SIG-M5 treated with dmso at 0.1 percent for 504 hours (cell line): ENCODE measurements around the gene GPR50.

Source experiments
- DNase-seq: peaks from one replicate; lab custom pipeline; 2025; ENCODE audit not compliant: unreplicated experiment; lab: John Stamatoyannopoulos, UW

GPR50 gene

DNA sequence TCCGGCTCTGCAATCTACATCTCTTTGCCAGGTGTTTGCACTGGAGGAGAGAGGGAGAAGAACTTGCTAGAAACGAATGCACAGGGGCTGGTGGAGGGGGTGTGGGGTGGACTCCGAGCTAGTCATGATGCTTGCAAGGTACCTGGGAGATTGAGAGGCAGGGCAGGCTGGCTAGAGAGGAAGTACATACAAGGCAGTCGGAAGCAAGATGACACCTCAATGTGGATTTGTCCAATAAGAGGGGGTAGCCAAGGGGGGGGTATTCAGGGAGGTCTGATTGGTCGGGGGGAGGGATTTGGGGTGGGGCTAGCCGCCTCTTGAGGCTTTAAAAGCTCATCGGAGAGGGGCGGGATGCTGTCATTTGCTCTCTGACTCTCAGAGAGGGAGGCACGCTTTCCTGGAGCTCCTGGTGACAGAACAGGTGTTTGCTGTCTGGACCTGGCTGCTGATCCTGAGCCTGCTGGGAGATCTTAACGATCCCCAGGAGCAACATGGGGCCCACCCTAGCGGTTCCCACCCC lies at the start of gene GPR50:
Gene GPR50 (plus strand): TSS at position 354 of the 520 bp plus-strand sequence. CDS start 138 bp downstream, at position 492.
- DNase-seq = no peak

DNA sequence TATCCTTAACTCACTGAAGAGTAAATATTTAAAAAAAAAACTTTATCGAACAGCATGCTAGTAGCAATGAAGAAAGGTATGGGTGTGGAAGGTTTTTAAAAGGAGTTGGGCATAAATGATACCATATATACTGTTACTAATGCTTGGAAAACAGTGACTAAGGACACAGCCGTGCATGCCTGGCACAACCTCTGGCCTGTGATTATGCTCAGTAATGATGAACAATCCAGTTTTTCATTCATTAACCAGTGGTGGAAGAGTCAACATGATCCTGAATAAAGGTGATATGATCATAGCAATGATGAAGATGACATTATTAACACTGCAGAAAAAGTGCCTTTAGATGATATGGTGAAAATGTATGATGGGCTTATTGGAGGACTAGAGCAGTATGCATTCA lies 43.9 kb upstream of the GPR50 start:
- DNase-seq = no peak

DNA sequence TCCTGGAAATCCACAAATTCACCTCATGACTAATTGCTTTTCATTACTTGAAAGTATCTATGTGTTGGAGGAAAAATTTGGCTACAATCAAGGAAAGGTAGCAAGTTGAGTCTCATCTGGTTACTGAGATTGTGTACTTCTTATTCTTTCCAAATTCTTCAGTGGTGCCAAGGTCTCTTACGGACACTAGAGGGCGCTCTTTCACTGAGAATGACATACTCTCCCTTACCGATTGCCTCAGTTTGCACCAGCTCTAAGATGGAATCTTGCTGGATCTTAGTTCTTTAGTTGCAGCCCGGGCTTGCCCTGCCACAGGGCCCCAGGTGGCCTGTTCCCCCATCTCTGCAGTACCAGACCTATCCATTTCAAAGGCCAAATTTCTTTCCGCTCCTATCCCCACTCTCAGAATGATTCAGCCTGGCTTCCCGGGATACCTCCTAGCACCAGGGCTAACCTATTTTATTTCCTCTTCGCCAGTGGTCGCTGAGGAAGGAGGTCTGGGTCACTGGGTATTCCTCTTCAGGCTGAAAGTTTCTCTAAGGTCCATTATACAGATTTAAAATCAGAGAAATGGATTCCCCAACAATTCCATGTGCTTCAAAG lies 24.6 kb upstream of the GPR50 start:
- DNase-seq = peak; percentile 64

DNA sequence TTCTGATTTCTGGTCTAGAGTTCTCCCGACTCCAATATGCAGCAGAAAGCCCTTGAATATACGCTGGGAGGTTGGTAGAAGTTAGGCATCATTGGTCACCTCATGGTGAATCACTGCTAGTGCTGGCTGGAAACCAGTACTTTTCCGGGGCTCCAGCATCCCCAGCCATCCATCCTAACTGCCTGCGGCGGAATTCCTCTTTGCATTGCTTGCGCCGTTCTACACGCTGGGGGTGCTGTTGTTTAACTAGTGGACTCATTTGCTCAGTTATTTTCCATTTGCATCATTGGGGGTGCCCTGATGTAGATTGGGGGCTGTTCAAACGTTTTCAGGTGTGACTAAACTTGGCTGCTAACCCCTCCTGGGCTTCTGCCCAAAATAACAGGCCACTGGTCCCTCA lies 23.3 kb upstream of the GPR50 start:
- no peak for DNase-seq

DNA sequence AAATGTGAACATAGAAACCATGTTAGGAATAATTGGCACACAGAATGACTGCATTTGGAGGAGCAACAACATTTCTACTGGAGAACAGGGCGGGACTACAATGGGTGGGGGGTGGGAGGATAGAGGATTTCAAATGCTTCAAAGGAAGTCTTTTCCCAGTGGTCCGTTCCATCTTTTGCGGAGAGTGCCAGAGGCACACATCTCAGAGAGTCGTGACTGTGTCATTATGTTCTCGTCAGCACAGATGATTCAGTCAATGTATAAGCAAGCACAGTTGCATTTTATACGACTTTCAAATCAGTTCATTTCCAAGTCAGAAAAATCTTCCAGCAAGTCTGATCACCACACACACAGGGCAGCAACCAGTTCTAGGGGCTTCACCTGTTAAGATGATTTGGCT lies 22.7 kb upstream of the GPR50 start:
- DNase-seq = no peak

DNA sequence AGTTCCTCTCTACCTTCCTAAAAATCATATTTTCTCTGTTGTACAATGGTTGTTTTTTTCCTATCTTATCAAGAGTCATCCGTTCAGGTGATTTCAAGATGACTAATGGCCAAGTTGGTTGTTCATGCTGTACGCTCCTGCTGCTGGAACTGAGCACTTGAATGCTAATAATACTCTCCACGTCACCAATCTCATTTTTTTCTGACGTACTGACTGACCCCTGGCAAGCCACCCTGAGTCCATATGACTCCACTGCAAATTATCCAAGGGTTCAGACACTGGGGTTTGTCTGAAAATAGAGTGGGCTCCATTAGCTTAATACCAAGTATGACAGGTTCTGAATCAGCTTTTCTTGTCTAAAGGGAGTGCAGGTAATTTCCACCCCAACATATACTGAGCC lies 21.1 kb upstream of the GPR50 start:
- no peak for DNase-seq

DNA sequence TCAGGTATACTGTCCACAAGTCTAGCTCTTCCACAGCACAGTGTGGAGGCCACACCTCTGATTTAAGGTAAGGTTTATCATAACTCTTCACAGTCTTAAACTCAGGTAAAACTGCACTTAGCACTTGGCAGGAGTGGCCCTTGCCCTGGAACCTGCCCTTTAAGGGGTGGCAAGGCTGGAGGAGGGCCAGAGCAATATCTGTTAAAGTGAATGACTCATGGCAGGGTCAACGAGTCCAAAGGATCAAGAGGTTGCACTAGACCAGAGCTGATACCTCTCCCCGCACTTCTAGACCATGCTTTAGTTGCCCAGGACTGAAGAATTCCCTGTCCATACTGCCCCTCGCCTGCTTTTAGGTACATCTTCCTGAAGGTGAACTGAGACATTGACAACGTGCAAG lies 14.7 kb upstream of the GPR50 start:
- DNase-seq = no peak

DNA sequence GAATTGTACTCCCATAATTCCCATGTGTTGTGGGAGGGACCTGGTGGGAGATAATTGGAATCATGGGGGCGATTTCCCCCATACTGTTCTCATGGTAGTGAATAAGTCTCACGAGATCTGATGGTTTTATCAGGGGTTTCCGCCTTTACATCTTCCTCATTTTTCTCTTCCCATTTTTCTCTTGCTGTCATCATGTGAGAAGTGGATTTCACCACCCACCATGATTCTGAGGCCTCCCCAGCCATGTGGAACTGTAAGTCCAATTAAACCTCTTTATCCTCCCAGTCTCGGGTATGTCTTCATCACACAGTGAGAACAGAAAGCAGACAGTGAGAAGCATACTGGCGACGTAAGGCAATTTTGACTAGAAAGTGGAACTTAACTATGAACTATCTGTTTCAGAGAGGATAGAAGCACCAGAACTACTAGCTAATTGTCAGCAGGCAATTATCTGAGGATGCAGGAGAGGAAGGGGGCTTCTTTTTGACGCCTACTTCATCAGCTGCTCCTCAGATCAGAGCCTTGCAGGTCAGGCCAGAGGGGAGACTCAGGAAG lies 8.5 kb upstream of the GPR50 start:
- DNase-seq = no peak

DNA sequence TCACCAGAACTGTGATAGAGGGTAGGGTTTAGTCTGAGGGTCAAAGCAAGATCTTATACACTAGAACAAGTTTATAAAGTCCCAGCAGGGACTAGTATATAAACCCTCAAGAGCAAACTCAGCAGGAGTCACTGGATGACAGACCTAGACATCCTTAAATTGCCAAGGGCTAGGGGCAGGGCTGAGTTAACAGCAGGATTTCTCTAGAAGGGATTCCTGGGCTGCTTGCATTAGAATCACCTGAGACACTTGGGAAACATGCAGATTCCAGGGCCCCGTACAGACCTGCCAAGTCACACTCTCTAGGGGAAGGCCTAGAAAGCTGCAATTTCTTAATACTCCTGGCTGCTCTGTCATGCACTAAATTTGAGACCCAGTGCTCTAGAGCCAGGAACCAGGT lies 6.6 kb upstream of the GPR50 start:
- no peak for DNase-seq

DNA sequence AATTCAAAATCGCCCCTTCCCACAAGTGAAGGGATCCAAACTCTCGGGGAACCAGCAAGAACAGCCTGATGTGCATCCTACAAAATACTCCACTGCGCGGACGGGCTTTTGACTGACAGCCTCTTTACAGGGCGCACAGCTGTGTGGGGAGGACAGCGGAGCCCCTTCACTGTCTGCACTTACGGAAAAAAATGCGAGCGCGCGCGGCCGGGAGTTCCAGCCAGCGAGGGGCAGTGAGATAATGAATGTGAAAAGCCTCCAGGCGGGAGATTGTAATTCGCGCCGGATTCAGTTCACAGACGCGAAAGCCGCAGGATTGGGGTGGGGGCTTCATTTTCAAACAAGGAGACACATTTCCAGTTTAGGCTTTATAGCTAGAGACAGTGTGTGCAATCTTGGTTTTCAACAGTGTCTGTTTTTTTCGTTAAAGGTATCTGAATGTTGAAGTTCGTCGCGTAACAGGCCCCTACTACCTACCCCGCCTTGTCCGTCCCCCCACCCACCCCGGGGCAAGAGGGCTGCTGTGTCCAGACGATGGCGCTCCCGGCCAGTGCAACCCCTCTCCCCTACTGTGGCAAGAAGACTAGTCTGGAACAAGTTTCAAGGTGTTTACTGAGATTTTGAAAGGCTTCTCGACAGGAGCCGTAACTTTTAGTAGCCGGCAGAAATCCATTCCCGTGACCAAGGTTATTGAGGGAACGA lies 1.7 kb upstream of the GPR50 start:
- DNase-seq = no peak

DNA sequence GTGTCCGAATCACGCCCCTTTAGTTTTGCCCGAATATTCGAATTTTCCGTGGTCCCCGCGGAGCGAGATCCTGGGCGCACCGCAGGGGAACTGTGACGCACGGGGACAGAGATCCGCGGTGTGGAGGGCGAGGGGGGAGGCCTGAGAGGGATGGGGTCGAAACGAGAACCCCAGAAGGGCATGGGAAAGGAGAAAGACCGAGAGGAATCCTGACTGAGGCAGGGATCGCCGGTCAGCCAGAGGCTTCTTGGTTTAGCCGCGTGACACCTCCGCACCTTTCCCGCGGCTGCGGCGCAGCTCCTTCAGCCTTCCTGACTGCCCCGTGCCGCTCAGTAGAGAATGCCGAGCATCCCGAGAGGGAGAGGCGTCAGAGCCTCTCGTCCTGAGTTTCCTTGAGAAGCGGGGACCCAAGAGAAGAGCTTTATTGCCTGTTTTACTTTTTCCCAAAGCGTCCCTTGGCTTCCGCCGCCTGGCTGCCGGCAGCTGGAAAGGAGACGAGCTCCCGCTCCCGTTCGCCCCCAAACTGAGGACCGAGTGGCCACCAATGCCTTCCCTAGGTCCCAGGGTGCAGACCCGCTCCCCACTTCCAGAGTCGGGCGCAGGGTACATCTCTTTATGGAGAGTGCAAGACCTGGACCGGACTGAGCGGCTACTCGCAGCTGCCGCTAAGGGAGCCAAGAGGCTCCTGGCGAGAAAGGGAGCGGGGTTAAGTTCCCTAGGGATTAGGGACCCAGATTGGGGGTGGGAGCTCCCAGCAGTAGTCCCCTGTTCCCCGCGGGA lies 911 bp upstream of the GPR50 start:
- DNase-seq = no peak

DNA sequence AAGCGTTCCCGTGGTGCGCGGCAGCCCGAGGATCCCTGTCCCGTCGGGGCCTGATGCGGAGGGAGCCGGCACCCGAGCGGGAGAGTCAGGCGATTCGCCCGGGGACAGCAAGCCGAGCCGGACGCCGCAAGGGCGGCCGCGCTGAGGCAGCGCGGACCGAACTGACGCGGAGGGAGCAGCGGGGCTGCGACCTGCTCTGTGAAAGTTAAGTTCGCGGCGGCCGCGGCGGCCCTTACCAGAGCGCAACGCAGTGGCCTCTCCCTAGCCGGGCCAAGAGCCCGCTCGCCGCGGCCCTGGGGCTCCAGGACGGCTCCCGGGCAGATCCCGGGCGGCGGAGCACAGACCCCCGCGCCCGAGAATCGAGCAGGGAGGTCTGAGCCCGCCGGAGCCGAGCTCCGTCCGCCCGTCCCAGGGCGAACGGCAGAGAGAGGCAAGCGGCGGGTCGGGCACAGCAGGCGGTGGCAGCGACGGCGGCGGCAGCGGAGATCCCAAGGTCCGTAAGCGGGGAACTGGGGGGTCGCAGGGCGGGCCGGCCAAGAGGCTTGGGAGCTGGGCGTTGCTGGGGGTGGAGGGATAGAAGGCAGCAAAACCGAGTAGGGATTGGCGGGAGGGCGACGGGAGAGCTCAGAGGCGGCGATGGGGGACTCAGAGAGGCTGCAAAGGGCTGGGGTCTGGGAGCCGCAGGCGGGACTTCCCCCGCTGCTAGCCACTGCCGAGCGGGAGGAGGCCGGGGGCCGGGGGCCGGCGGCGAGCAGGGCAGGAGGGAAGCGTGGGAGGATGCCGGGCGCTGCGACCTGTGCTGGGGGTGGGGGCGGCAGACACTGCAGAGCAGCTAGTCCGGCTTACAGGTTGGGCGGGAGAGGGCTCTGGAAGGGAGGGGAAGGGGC lies 1.0 kb downstream of the GPR50 start:
- DNase-seq = no peak

DNA sequence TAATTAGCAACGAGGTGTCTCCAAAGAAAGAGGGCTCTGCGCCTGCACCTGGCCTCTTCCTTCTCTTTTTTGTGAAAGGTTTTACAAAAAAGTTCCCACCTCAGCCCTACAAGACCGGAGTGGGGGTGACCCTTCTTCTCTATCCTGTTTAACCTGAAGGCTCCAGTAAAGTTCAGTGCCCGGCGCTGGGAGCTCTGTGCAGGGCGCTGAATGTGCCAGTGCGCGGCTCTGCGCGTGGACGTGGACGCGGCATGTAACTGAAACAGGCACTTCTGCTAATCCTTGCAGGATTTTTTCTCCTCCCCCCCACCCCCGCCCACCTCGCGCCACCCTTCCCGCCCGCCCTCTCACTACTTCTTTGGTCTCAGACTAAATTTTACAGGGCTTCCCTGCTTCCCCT lies 2.4 kb downstream of the GPR50 start:
- DNase-seq = no peak

DNA sequence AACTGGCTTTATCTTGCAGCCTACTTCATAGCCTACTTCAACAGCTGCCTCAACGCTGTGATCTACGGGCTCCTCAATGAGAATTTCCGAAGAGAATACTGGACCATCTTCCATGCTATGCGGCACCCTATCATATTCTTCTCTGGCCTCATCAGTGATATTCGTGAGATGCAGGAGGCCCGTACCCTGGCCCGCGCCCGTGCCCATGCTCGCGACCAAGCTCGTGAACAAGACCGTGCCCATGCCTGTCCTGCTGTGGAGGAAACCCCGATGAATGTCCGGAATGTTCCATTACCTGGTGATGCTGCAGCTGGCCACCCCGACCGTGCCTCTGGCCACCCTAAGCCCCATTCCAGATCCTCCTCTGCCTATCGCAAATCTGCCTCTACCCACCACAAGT lies 4.0 kb downstream of the GPR50 start:
- no peak for DNase-seq

DNA sequence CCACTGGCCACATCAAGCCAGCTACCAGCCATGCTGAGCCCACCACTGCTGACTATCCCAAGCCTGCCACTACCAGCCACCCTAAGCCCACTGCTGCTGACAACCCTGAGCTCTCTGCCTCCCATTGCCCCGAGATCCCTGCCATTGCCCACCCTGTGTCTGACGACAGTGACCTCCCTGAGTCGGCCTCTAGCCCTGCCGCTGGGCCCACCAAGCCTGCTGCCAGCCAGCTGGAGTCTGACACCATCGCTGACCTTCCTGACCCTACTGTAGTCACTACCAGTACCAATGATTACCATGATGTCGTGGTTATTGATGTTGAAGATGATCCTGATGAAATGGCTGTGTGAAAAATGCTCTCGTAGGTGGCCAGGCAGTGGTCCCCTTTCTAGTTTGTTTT lies 4.7 kb downstream of the GPR50 start:
- no peak for DNase-seq

DNA sequence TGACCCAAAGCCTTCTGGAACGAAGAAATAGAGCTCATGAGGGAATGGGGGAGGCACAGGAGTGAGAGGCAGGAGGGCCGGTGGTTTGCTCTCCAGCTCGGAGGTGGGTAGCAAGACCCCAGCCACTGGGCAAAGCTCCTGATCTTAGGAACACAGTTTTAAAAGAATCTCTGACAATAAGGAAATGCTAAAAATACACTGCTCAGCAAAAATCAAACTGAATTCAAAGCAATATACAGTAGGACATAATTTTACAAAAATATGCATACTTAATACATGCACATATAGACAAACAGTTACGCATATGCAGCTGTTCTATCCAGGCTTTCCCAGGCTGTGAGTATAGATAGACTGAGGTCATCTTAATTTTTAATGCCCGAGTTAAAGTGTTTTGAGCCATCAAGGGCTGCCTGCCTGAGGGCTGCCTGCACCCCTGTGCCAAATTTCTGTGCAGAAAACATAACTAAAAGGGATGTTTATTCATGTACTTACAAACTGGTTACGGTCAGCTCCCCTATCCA lies 6.9 kb downstream of the GPR50 start:
- no peak for DNase-seq

DNA sequence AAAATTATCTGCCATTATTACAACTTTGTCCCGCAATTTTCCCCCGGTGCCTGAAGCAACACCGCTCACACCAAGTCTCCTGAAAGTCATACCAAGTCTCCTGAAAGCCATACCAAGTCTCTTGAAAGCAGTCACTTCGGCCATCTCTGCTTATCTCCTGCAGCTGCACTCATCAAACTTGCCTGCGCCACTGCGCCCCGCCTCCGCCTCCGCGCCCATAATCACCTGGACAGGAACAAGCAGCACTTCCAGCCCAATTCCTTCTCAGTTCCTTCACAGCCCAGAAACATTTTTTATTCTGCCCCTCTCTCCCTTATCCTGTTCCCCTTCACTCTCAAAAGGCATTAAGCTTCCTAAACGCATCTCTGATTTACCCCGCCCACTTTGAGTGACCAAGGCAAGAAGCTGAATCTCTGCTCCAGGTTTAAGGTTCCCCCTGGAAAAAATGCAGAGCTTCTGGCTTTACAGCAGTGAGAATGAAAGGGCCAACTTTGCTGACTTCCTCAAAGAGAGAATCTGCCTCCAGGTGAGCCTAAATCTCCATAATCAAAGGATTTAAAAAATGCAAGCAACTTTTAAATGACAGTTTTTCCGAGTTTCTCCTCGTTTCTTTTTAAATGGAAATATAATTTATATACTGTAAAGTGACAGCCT lies 7.7 kb downstream of the GPR50 start:
- no peak for DNase-seq

DNA sequence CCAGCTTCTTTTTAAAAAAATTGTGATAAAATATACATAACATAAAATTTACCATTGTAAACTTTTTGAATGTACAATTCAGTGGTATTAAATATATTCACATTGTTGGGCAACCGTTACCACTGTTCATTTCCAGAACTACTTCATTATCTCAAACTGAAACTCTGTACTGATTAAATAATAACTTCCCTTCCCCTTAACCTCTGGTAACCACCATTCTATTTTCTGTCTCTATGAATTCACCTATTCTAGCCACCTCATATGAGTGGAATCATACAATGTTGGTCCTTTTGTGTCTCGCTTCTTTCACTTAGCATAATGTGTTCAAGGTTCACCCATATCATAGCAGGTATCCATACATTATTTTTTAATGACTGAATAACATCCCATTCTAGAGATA lies 8.3 kb downstream of the GPR50 start:
- DNase-seq = no peak

DNA sequence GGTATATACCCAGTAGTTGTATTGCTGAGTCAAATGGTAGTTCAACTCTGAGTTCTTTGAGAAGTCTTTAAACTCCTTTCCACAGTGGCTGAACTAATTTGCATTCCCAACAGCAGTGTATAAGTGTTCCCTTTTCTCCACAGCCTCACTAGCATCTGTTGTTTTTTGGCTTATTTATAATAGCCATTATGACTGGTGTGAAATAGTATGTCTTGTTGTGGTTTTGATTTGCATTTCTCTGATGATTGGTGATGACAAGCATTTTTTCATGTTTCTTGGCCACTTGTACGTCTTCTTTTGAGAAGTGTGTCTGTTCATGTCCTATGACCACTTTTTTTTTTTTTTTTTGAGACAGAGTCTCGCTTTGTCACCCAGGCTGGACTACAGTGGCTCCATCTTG lies 30.5 kb downstream of the GPR50 start:
- no peak for DNase-seq

DNA sequence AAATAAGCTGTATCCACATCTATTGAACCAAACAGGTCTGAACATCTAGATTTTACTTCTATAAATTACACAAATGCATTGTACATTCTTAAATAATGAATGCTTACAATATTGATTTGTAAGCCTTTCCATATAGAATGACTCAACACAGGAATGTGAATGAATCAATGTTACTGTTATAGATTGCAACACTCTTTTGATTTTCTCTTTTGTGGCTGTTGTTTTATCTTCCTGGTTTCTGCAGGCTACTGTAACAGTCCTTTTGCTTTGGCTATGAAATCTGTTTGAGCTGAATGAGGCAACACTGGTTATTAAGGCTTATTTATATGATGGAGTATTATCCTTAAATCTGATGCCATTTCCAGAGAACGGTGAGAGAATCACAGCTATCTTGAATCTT lies 49.5 kb downstream of the GPR50 start:
- DNase-seq = no peak
